Esophagus squamous epithelium (tissue), 4 donors: ENCODE measurements around the gene JPH3.

ENCODE experiments used
- POLR2A ChIP-seq, 4 donors: fragments of 450-650 bp; IDR thresholded peaks; one replicate each; pipeline ENCODE4 v1.6.1; 2017; ENCODE audit warnings: antibody characterized with exemption in 4 of 4, mild to moderate bottlenecking in 4 of 4, moderate library complexity in 3 of 4
- TF ChIP-seq, protein P1 (sequence below), 6 experiments: fragments of 450-650 bp in 4 of 6; fragments of 200-600 bp in 2 of 6; sonication (generic) in 2 of 6; IDR thresholded peaks; one replicate each; pipeline ENCODE4 v1.5.1; 2016 to 2019; ENCODE audit warnings: antibody characterized with exemption in 6 of 6, mild to moderate bottlenecking in 4 of 6, moderate library complexity in 4 of 6

DNA sequence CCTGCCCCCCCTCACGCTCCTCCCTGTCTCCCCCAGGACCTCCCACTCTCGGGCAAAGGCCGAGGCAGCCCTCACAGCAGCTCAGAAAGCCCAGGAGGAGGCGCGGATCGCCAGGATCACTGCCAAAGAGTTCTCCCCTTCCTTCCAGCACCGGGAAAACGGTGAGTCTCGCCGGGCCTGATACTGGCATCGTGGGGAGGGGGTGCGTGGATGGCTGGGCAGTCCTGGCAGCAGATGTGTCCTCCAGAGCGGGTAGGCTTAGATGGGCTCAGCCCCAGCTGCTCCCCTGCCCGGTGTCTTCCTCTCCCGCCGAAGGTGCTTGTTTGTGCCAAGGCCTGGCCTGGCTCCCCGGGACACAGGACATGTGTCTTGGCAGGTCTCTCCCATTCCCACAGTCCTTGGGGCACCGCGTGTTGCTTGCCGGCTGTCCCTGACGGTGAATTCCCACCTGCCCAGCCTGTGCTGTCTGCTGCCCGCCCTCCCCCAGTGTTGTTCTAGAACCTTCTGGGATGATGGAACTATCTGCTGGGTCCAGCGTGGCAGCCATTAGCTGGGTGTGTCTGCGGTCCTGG is 81.9 kb downstream of the JPH3 start:
- TF ChIP-seq, protein P1, sequence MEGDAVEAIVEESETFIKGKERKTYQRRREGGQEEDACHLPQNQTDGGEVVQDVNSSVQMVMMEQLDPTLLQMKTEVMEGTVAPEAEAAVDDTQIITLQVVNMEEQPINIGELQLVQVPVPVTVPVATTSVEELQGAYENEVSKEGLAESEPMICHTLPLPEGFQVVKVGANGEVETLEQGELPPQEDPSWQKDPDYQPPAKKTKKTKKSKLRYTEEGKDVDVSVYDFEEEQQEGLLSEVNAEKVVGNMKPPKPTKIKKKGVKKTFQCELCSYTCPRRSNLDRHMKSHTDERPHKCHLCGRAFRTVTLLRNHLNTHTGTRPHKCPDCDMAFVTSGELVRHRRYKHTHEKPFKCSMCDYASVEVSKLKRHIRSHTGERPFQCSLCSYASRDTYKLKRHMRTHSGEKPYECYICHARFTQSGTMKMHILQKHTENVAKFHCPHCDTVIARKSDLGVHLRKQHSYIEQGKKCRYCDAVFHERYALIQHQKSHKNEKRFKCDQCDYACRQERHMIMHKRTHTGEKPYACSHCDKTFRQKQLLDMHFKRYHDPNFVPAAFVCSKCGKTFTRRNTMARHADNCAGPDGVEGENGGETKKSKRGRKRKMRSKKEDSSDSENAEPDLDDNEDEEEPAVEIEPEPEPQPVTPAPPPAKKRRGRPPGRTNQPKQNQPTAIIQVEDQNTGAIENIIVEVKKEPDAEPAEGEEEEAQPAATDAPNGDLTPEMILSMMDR (IDR thresholded peaks at IDR 0.05): no peak
- no peak for TF ChIP-seq POLR2A (IDR thresholded peaks at IDR 0.05)
